Activated T-cell treated with anti-CD3 and anti-CD28 coated beads for 4 hours (primary cell): ENCODE measurements around the gene TMEM132D.

Experiments used
- DNase-seq: peaks from one replicate; pipeline ENCODE4 v3.0.0-alpha.2; 2020

The TMEM132D gene

DNA sequence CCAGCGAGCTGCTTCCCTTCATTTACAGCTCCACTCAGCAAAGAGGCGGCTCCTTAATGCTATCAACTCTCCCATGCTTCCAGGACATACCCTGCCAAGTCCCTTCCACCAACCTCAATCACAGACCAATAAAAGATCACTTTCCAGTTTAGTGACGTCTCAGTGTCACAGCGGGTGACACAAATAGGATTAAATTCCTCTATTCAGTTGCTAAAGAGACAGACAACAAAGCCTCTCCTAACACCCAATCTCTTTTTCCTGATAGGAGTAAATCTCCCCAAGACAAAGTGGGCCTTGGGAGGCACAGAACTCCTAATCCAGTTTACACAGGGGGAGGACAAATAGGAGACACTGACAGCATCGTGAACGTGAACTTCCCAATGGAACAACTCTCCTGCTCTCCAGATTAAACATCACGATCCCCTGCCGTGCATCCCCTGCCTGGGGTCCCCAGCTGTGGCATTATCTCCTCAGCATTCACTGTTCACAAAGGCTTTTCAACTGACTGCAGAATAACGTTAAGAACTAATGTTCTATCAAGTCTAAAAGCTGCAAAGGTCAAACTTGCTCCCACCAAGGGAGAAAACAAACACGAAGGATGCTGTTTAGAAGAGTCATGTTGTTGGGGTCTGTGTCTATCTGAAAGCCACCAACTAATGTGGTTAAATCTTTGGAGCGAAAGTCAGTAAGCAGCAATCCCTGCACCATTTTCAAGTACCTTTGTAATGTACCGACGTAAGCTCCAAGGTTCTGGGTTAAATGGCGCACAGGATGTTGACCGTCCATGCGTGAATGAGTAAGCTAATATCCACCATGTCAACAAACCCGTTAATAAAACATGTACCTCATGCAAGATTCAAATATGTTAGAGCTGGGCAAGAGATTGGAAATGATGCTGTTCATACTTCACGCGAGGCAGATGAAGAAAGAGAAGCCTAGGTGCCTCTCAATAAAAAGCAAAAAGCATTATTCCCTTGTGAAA, 31.5 kb downstream of the TMEM132D start:
- DNase-seq, result no peak

DNA sequence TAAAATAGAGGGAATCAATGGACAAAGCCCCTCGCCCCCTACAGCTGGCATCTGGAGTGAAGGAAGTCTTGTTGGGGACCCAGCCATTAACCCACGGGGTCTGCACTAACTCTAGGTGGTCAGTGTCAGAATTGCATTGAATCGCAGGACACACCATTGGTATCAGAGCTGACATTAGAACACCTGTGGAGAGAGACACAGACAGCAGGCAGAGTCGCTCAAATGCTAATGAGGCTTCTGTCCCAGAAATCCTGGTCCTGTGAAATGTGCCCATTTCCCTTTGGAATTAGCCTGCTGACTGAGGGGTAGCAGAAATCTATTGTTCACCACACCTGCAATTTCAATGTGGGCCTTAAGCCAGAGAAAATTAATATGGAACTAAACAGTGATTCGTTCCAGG, 33.0 kb downstream of the TMEM132D start:
- DNase-seq, result no peak

DNA sequence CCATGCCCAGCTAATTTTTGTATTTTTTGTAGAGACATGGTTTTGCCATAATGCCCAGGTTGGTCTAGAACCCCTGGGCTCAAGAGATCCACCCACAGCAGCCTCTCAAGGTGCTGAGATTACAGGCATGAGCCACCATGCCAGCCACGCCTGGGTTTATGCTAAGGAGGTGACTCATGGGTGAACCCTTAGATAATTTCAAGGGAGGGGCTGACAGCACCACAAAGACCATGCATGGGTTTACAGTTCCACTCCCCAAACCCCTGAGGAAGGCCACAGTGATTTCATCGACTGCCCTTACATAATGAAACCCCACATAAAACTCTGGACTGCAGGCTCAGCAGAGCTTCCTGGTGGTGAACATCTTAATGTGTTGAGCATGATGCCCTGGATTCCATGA, 33.7 kb downstream of the TMEM132D start:
- DNase-seq, result no peak

DNA sequence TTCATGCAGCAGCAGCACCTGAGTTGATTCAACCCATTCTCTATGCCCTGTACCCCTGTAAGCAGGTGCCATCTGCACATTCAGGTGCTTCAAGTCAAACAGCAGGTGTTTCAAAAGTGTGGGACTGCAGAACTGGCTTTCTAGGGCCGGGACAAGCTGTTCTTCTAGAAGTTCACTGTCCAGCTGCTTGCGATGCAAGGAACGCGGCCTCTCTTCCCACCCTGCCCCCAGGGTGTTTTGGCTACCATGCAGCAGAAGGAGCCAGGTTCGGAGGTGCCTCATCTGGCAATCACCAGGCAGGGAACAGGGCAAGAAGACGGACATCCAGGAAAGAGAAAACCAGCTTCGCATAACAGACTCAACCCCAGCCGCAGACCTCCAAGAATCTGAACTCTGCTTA, 35.2 kb downstream of the TMEM132D start:
- no peak for DNase-seq

DNA sequence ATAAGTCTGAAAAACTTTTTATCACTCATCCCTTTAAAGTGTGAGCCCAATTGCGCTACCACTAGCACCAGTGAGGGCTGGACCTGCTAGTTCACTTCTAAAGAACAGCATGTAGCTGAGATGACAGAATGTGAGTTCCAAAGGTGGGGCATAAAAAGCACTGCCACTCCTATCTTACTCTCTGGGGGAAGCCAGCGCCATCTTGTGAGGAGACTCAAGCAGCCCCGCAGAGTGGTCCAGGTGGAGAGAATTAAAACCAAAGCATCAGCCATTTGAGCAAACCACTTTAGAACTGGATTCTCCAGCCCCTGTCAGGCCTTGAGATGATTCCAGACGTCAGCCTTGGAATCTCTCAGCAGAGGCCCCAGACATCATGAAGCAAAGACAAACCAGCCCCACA, 39.9 kb downstream of the TMEM132D start:
- DNase-seq, result no peak

DNA sequence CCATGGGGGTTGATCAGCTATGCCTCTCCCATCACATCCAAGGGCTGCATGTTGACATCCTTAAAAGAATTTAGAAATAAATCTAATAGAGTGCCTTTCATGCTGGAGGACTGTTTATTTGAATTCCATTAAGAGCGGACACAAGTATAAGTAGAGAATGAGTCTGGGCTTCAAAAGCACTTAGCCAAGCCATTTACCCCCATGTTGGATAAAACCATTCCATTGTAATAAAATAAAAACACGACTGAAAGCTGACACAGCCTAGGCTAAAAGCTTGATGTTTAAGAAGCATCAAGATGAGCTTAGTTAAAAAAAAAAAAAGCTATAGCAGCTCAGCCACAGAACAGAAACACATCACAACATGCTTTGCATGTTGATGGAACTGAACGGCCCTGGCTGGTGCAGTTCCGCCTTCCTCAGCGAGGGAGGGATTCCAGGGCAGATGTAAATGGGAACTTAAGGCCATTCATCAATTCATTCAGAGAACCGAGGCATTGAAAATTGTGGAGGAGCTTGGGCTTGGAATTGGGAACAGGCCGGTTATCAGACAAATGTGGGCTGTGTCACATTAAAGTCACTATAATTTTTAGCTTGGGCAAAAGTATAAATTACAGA, 41.2 kb downstream of the TMEM132D start:
- no peak for DNase-seq

DNA sequence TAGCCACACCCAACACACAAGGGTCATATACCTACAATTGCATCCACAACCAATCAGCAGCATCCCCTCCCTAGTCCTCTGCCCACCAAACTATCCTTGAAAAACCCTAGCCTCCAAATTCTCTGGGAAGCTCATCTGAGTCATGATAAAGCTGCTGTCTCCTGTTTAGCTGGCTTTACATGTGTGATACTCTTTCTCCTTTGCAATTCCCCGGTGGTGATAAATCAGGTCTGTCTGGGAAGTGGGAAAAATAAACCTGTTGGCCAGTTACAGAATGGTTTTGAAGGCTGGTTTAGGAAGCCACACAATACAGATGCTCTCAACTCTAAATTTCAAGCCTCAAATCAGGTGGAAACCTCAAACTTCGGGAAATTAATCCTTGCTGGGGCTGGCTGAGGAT, 41.9 kb downstream of the TMEM132D start:
- no peak for DNase-seq

DNA sequence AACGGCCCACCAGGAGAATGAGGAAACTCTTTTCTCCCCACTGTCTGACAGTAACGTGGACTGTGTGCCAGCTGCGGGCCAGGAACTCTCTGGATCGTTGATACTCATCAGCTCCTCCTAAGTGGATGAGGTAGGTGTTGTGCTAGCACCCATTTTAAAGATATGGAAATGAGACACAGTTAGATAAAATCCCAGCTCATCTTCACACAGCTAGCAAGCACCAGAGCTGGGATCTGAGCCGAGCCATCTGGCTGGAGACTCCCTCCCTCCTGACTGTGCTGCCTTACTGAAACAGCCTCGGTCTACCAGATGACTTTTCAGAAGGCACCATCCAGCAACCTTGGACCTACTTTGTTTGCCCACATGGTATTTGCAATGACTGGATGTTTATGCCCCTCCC, 49.2 kb downstream of the TMEM132D start:
- DNase-seq, result no peak

DNA sequence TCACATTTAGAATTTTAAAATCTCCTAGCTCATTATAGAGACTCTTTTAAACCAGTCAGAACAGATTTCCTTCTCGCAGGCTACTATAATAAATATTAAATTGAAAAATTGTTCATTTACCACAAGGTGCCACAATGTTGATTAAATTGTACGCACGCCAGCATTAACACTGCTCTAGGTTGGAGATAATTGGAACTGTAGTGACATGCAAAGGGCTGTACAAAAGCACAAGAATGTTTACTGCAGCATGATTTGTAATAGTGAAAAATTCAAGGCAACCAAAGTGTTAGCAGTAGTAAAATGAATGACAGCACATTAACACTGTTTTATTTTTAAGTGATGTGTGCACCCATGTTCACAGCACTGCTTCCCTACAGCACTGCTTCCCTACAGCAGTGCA, 52.5 kb downstream of the TMEM132D start:
- no peak for DNase-seq

DNA sequence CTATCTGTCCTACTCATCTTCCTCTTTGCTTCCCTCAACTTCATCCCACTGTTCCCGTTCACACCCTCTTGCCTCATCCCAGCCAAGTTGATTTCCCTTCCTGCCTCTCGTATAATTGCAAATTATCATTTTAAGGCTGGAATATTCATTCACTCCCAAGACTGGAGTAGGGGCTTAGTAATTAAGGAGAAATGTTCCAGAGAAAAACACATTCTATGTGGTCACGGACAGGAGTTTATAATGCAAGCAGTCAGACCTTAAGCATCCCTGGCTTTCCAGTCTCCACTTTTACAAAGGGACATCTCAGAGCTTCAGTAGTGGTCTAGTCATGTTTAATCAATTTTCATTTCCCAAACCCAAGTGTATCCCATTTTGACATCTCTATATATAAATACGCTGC, 54.9 kb downstream of the TMEM132D start:
- DNase-seq, result no peak

DNA sequence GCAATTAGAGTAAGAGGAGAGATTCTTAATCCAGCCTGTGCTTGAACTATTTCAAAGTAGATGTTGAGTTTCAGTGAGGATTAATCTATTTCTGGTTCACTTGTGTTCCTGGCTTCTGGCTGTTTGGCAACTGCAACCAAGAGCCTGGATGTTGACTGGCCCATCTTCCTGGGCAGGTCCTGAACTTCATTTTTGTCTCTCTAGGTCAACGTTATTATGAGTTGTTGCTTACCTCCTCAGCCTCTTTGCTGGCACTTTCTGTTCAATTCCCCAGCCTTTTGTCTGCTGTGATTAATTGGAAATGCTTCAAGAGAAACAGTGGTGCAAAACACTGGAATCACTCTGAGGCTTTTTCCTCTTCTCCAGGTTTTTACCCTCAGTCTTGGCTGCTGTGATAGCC, 56.8 kb downstream of the TMEM132D start:
- DNase-seq, result no peak

DNA sequence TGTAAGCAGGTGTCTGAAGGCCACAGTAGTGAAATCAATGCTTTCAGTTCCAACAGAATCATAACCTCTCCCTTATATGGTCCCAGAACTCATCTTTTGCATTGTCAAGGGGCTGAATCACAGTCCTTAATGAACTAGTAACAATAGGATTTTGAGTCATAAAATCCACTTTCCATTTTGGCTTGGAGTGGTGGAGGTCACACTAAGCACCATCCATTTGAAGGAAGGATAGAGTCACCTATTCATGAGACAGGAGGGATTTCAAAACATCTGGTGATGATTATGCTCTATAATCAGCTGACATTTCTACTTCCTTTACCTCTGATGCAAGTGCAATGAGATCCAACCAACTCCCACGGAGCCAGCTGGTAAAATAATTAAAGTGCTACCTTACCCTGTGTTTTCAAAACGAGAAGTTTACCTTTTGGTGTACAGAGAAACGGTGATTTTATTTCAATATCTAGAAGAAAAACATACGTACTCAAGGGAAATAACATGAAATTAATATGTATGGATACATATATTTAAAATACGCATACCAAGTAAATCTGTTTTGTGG, 59.1 kb downstream of the TMEM132D start:
- DNase-seq, result no peak

DNA sequence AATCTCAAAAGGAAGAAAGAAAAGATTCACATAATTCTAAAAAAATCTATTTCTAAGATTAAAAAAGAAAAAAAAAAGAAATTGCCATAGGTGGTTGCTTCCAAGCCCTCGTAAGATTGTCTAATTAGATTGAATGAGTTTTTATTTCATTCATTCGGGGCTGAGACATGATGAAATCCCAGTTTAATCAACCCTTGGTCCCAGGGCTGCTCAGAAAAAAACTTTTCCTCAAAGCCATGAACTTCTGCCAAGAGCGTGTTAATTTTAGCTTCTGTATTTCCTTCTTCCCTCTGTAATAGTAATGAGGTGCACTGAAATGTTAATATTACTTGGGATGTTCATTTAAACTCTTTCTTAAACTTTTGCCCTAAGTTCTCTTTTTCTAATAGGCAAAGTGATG, 62.6 kb downstream of the TMEM132D start:
- no peak for DNase-seq

DNA sequence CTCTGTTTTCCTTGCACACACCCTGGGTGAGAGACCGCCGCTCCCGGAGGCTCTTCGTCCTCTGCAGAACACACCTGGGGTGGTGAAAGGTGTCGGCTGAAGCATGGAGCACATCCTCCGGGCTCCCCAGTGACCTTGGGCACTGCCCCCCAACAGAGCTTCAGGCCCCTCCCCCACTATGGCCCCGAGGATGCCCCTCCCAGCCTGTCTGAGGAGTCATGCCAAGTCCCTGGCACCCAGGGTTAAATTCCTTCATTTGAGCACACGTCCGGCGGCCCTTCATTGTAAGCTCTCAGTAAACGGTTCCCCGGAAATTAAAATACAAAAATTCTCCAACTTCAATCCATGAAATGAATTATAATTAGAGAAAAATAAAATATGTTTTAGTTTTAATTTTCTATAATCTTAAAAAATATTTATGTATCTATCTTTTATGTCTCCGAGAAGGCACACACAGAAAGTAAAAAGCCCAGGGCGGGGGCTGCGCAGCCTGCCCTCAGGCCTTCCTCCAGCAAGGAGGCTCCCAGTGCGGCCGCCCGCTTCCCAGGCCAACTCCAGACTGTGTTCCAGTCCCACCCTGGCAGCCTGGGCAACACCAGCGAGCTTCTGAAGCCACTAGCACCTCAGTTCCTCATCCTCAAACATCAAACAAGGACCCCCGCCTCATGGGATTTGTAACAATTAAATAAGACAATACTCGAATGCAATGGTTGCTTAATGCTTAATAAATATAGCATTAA, 63.5 kb downstream of the TMEM132D start:
- DNase-seq, result no peak

DNA sequence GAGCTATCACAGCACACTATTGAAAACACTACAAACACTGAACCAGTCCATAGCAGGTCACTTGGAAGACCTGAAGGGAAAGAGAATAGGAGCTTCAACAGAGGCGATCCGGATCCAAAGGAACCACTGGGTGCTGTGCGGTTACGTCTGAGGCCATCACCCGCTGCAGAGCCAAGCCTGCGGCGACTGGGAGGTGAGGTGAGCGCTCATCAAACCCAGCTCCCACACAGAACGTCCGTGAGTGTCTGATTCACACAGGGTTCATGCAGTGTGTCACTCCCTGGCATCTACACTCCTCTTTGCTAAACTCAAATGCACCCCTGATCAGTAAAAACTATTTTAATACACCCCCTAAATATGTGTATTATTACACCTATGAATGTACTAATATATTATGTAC, 64.1 kb downstream of the TMEM132D start:
- no peak for DNase-seq

DNA sequence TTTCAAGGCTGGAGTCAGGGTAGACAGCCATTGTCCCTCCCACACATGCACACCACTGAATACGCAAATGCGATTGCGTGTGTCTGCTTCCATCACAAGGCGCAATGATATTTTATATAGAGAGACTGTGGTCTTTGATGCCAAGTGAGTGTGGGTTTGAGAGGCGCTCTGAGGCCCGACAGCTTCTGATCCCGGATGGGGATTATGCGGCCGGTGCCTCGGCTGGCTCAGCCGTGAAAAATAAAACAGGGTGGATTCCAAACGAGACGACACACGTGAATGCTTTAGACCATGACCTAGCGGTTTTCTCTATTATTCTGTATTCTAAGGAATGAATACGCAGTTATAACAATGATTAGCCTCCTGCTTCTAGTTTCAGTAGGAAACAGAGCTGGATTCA, 72.5 kb downstream of the TMEM132D start:
- no peak for DNase-seq

DNA sequence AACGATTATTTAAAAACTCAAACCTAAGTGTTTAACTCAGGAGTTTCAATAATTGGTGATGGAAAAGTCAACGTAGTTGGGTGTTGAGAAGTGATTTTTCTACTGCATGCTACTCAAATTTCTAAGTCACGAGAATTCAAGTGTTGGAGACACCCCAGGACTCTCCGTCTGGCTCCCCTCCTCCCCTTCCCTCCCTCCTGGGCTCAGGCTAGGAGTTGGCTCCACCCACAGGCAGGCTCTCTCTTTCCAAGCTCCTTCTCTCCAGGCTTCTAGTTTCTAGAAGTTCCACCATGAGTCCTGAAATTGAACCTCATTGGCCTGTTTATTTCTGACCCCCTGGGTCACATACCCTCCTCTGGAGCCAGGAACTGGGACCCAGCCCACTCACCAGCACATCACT, 73.0 kb downstream of the TMEM132D start:
- DNase-seq, result no peak

DNA sequence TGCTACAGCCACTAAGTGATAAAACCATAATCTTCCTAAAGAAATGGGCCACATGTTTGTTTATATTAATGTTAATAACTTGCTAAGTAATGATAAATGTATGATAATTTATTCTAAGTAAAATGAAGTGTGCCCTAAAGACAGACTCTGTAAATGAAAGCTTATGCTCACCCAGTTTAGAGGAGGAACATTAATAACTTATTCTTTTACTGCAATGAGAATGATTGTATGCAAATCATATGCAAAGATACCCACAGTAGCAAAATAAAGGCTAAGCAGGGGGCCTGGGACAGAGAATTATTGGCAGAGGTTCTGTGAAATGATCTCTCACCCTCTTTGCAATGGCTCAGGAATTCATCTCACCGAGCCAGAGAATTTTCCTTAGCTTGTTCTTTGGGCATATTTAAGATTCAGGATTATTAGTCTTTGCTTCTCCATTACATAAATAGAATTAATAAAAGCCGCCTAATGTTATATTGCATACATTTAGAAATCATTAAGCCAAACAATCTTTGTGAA, 75.9 kb downstream of the TMEM132D start:
- no peak for DNase-seq

DNA sequence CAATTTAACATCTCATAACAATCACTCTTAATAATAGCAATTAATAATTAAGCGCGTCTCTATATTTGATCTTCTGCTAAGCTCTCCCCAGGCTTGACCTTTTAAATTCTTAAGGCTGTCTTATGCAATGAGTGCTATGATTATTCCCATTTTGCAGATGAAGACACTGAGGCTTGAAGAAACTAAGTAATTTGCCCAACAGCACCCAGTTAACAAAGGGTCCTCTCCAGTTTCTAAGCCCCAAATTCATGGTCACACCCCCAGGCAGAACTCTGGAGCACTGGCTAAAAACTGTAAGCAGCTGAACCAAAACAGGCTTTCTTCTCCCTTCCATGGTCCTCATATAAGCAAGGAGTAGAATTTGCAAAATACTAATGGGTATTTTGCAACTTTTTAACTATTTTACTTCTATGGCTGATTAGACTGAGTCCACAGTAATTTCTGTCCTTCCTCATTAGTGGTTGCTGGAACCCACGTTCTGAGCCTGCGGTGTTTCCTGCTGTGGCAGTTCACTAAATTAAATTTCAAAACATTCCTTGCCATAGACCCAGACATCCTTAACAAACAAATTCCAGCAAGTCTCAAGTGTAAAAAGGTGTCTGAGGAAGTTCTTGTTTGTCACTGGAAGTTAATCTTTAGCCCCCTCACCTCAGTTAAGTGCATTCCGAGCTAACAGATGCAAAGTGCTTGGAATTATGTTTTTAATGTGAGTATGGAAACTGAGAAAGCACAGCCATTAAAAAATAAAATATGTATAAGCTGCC, 76.5 kb downstream of the TMEM132D start:
- DNase-seq, result no peak

DNA sequence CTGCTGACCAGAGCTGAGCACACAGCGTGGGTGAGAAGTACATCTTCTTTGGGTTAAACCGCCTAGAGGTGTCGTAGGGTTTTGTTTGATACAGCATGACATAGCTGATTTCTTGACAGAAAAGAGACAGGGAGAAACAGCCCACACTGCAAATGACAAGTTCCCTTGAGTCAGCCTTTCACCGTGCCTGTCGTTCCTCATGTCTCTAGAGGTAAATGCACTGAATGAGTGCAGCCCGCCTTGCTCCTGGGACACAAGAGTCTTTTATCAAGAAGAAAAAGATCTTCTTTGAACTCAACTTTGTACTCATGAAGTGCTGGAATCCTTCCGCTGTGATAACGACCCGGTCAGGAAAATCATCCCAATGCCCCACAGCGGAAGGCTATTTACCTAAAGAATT, 77.6 kb downstream of the TMEM132D start:
- no peak for DNase-seq

DNA sequence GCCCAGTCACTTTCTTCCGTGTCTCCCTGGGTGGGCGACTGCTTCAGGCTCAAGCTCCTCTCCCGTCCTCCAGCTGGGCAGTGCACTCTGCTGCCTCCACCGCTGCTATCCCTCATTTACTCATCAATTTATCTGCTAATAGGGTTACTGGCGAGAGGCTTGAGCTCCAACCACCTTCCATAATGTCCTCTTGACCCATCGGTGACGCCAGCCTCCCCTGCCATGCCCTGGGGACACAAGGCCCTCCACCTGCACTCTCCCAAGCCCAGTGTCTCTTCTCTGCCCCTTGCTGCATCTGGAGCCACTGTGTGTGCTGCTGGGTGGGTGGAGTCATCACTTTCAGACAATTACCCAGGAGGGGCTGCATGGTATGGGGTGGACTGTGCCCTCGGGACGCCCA, 78.5 kb downstream of the TMEM132D start:
- no peak for DNase-seq

DNA sequence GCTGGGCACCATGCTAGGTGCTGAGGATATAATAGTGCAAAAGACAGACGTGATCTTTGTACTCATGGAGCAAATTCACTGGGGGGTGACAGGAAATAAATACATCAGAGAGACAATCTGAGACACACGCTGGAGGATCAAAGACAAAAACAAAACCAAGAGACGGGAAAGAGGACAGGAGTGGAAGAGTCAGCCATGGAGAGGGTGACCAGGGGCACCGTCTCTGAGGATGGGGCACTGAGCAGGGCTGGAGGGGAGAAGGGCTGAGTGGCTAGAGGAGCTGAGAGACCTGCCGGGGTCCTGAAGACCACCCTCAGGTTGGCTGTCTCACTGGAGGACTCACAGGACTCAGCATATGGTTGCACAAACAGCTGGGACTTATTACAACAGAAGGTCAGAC, 81.9 kb downstream of the TMEM132D start:
- no peak for DNase-seq
